IMR-90 (cell line): Measurements from ENCODE around the gene ARSJ.

Experiments used
- NFE2L2 ChIP-seq: fragments of 150-350 bp; IDR thresholded peaks from 2 replicates; pipeline ENCODE4 v1.6.1; 2016; ENCODE audit warnings: low read depth, mild to moderate bottlenecking, low read length
- POLR2A ChIP-seq: IDR thresholded peaks from 2 replicates; pipeline ENCODE4 v1.6.1; 2012; ENCODE audit warnings: mild to moderate bottlenecking, low read depth, low read length
- TF ChIP-seq, protein P1 (sequence below): conservative IDR thresholded peaks from 2 replicates; pipeline ENCODE4 v1.5.1; 2012; ENCODE audit warnings: mild to moderate bottlenecking, low read depth, low read length, improper control_type of control experiment

DNA sequence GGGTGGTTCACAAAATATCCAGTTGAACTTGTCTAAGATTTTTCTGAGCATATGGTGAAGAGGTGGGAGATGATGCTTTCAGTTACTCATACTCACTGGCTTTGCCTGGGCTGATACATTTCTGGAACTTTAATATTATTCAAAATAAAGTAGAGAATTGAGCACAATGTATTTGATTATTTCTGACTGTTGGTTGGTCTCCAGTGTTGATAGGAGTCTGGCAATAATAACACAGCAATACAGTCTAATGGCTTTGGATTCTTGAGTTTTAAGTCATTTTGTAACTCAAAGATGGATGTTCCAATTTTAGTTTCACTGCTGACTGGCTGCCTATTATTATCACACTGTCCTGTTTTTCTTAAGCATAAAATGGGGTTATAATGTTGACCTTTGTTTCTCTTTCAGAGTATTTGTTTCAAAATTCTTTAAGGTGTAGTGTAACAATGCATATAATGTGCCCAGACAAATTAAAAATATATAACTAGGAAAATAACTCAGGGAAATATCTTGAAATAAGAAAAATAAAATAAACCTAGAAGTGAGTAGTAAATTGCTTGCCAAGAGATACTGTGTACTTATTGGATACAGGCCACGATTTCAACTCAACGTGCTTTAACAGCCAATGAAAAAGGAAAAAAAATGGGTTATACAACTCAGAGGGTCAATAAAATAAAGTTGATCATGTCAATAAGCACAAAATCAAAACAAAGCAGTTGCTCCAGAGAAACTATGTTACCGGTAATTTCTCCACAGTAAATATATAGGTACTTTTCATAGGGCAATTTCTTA, 99.0 kb downstream of the ARSJ start:
- TF ChIP-seq, protein P1, sequence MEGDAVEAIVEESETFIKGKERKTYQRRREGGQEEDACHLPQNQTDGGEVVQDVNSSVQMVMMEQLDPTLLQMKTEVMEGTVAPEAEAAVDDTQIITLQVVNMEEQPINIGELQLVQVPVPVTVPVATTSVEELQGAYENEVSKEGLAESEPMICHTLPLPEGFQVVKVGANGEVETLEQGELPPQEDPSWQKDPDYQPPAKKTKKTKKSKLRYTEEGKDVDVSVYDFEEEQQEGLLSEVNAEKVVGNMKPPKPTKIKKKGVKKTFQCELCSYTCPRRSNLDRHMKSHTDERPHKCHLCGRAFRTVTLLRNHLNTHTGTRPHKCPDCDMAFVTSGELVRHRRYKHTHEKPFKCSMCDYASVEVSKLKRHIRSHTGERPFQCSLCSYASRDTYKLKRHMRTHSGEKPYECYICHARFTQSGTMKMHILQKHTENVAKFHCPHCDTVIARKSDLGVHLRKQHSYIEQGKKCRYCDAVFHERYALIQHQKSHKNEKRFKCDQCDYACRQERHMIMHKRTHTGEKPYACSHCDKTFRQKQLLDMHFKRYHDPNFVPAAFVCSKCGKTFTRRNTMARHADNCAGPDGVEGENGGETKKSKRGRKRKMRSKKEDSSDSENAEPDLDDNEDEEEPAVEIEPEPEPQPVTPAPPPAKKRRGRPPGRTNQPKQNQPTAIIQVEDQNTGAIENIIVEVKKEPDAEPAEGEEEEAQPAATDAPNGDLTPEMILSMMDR: no peak
- TF ChIP-seq NFE2L2 (no peak), POLR2A (no peak)
